SJSA1 (cell line): ENCODE results near the gene TAF9. TPM values are rescaled to one million over a fixed set of nuclear protein-coding genes. Genes with fewer than 3 reads are reported as not detected.

Source experiments
- DNase-seq, 2 experiments: peaks; one replicate each; pipeline ENCODE4 v3.0.0-alpha.2; 2015 to 2020; ENCODE audit warnings: low spot score in 2 of 2, low read depth in 1 of 2
- H3K27ac ChIP-seq: fragments of 250-450 bp; sonication (Bioruptor Pico); 2 replicates; pipeline ENCODE4 v1.5.1; 2020; ENCODE audit warnings: mild to moderate bottlenecking, moderate library complexity
- H3K27me3 ChIP-seq: fragments of 250-450 bp; sonication (Bioruptor Pico); replicated peaks from 2 replicates; pipeline ENCODE4 v1.5.1; 2020; ENCODE audit warnings: mild to moderate bottlenecking, moderate library complexity
- H3K36me3 ChIP-seq: fragments of 250-450 bp; sonication (Bioruptor Pico); 2 replicates; pipeline ENCODE4 v1.5.1; 2020; ENCODE audit warnings: mild to moderate bottlenecking
- H3K4me1 ChIP-seq: fragments of 250-450 bp; sonication (Bioruptor Pico); replicated peaks from 2 replicates; pipeline ENCODE4 v1.6.1; 2021; ENCODE audit warnings: mild to moderate bottlenecking
- H3K4me3 ChIP-seq: fragments of 250-450 bp; sonication (Bioruptor Pico); 2 replicates; pipeline ENCODE4 v1.5.1; 2020; ENCODE audit warnings: mild to moderate bottlenecking
- H3K9me3 ChIP-seq: fragments of 250-450 bp; sonication (Bioruptor Pico); replicated peaks from 2 replicates; pipeline ENCODE4 v1.5.1; 2020; ENCODE audit warnings: mild to moderate bottlenecking
- total RNA-seq: library from RNA; depleted of rRNA; stranded (reverse); fragments of >200 nt; shearing (Covaris generic); gene quantifications from 2 replicates; pipeline ENCODE4 v1.2.3, GENCODE V29; 2014; rRNA removed

Gene TAF9
- total RNA-seq, 1 experiment from 2014 or later = 114 TPM

DNA sequence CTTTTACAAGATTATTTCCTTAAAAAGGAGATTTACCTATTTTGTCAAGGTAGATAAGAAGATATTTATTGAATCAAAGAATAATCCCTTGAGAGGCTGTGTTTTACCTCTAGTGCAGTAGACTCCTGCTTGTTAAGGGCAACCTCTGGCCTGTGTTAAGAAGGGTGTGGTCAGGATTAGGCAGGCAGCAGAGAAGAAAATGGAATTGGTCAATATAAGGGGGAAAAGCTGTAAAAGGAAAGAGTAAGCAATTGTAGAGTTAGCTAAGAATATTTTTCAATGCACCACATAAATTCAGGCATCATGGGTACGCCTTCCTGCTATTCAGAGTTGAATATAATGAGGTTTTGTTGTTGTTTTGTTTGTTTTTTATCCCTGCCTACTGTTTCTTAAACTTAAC lies 43.0 kb downstream of the TAF9 start:
- Histone ChIP-seq H3K36me3 (no peaks in the 10 kb centered on the region), H3K27me3 (no peaks in the 10 kb centered on the region), H3K9me3 (no peaks in the 10 kb centered on the region), H3K4me1 (no peaks in the 10 kb centered on the region), H3K27ac (no peak overlapping the region), H3K4me3 (no peak overlapping the region)
- no peak for DNase-seq

DNA sequence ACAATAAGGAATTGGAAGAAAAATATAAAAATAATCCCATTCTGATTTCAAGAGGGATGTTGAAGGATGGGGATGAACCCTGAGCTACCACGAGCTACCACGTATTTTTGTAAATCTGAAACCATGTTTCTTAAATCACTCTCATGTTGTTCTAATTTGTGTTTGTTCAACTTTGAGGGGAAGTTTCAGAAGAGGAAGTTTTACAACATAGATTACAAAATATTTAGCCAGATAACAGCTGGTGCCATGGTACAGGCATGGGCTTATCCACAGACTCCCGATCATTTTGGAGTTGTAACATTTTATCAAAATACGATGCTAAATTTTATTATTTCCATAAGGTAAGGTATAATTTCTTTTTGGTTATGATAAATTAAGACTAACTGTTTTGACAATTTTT lies 51.9 kb downstream of the TAF9 start:
- Histone ChIP-seq H3K4me3 (no peak overlapping the region), H3K27me3 (no peaks in the 10 kb centered on the region), H3K27ac (no peak overlapping the region), H3K4me1 (no peaks in the 10 kb centered on the region), H3K36me3 (no peaks in the 10 kb centered on the region), H3K9me3 (no peaks in the 10 kb centered on the region)
- DNase-seq = no peak

DNA sequence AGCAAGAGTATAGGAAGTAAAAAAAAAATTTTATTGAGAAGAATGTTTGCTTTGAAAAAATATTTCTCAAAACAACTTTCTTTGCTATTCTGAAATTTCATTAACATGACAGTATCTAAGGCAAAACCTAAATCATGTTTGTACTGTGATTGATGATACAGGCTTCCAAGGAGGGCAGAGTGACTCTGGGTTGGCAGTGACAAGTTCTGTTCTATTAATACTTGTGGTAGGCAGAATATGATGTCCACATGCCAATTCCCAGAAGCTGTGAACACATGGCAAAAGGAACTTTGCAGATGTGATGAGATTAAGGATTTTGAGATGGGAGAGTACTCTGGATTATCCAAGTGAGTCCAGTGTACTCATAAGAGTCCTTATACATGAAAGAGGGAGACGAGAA lies 53.3 kb downstream of the TAF9 start:
- Histone ChIP-seq H3K27ac (no peak overlapping the region), H3K4me1 (no peaks in the 10 kb centered on the region), H3K9me3 (no peaks in the 10 kb centered on the region), H3K27me3 (no peaks in the 10 kb centered on the region), H3K36me3 (no peaks in the 10 kb centered on the region), H3K4me3 (no peak overlapping the region)
- DNase-seq = no peak

Other genes starting within 250 kb of the TAF9 start
- 295 and 308 TPM in 2 replicates for gene CCNB1, start 202.4 kb downstream of the TAF9 start, total RNA-seq
- 64.9 and 81.4 TPM in 2 replicates for gene CENPH, start 179.9 kb downstream of the TAF9 start, total RNA-seq
- gene CDK7, start 134.6 kb downstream of the TAF9 start, total RNA-seq = 50.0 and 57.6 TPM in 2 replicates
- 2.4 and 4.4 TPM in 2 replicates for gene CCDC125, start 36.7 kb downstream of the TAF9 start, total RNA-seq
- gene AK6, start within 50 bp of the TAF9 start, total RNA-seq = 65.2 and 65.3 TPM in 2 replicates
- gene RAD17, start 298 bp upstream of the TAF9 start, total RNA-seq = 27.3 and 30.0 TPM in 2 replicates
- gene MARVELD2, start 45.6 kb upstream of the TAF9 start, total RNA-seq = 0.13 and 0.16 TPM in 2 replicates
- gene OCLN, start 123.3 kb upstream of the TAF9 start, total RNA-seq = 19.8 and 45.6 TPM in 2 replicates
- gene GTF2H2C, start 190.7 kb upstream of the TAF9 start, total RNA-seq = 84.6 and 101 TPM in 2 replicates